Activated CD8-positive, alpha-beta memory T cell treated with anti-CD3 and anti-CD28 coated beads for 48 hours (primary cell): ENCODE results near the gene NEK3.
"Not testable (repeated sequence)": the region's sequence is repeated elsewhere in the genome, so short reads cannot be mapped to it uniquely, and the experiment has no call there.

Experiments
- DNase-seq, 3 experiments: peaks; one replicate each; pipeline ENCODE4 v3.0.0-alpha.2; 2020; ENCODE audit warnings: low read depth in 2 of 3, low spot score in 2 of 3

NEK3 gene

GRCh38 chr13:52125547-52125946 lies 33.9 kb downstream of the NEK3 start:
- DNase-seq, result no peak

GRCh38 chr13:52118595-52118994 lies 40.8 kb downstream of the NEK3 start:
- no peak for DNase-seq

GRCh38 chr13:52118095-52118494 lies 41.3 kb downstream of the NEK3 start:
- no peak for DNase-seq

- DNase-seq, result no peak
These were observed 46.8 kb downstream of the NEK3 start for GRCh38 chr13:52112591-52112990.

DNA sequence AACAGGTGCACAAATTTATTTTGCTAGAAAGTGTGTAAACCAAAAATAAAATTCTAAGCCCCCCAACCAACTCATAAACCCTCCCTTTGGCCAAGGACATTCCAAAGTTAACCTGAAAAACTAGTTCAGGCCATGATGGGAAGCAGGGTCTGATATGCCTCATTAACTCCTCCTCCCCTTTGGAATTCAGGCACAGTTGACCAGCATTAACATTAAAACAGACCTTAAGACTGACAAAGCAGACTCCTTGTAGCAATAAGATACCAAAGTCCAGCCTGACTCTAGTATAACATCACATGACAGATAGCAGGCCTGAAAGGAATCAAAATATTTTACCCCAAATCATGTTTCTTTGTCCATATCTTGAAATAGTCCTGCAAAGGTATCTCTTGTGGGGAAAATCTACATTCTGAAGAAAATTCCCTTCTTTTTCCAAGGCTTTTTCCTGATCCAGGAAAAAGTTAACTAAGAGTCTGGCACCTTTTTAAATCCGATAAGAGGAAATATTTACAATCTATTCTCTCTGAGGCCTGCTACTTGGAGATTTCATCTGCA lies 50.2 kb downstream of the NEK3 start:
- no peak for DNase-seq

- no peak for DNase-seq
These were observed 53.6 kb downstream of the NEK3 start for GRCh38 chr13:52105841-52106240.

DNA sequence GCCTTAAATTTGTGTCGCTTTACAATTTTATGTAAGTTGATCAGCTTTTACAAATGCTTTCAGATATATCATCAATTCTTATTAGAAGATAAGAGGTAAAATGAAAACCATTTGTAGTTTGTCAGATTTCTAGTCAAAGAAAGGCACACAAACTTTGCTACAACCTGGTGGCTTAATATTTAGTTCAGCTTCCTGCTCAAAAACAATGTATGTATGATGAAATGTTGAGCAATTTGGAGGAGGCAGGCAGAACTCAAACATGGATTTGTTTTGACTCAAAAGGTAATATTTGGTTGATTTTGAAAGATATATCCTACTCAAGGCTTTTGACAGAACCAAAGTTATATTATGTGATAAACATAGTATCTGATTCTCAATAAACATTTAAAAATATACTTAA lies 54.8 kb downstream of the NEK3 start:
- no peak for DNase-seq

DNA sequence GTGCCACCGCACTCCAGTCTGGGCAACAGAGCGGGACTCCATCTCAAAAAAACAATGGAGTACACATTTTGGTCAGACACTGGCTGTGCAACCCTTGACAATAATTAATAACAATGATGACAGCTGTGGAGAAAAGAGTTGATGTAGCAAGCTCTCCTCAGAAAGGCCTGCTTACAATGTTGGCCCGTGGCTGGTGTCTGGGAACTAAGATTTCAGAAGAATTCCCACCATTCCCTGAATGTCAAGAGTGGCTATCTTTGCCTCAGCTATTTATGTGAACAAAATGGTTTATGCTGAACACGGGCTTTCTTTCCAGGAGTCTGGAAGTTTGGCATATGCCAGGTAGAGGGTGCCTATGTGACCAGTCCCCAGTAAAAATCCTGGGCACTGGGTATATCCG lies 56.0 kb downstream of the NEK3 start:
- no peak for DNase-seq

DNA sequence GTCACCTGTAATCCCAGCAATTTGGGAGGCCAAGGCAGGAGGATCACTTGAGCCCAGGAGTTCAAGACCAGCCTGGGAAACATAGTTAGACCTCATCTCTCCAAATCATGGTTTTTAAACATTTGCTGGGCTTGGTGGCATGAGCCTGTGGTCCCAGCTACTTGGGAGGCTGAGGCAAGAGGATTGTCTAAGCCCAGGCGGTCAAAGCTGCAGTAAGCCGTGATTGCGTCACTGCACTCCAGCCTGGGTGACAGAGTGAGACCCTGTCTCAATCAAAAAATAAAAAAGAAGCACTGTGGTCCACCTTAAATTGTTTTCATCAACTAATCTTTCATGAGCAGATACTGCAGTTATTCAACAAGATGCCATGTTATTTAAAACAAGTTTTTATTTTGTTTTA lies 57.0 kb downstream of the NEK3 start:
- not testable (repeated sequence) for DNase-seq

GRCh38 chr13:52097197-52097596 lies 62.2 kb downstream of the NEK3 start:
- no peak for DNase-seq

GRCh38 chr13:52096748-52097147 lies 62.6 kb downstream of the NEK3 start:
- DNase-seq, result no peak

GRCh38 chr13:52096062-52096461 lies 63.3 kb downstream of the NEK3 start:
- no peak for DNase-seq

- DNase-seq, result no peak
These were observed 67.3 kb downstream of the NEK3 start for GRCh38 chr13:52092087-52092486.

GRCh38 chr13:52091473-52091872 lies 67.9 kb downstream of the NEK3 start:
- no peak for DNase-seq

DNA sequence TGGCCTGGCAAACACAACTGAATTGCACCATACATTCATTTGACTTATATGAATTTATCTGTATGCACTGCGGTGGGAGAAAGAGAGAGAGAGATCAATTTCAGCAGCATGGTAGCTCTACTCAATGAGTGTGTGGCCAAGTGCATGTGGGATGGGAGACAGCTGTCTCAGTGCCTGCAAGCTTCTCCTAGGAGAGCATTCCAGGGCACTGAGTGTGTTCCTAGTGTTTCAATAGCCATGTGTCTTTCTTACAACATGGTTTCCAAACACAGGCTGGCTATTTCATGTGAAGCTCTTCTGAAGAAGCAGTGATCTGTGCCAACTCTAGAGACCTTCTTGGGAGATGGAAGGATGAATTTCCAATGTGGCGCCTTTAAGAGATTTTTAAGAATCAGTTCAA lies 74.0 kb downstream of the NEK3 start:
- no peak for DNase-seq

- not testable (repeated sequence) for DNase-seq
These were observed 74.4 kb downstream of the NEK3 start for GRCh38 chr13:52084981-52085380.
